ENCODE measurements around the gene AMOTL2. TPM values are rescaled to one million over a fixed set of nuclear protein-coding genes. Genes with fewer than 3 reads are reported as not detected.
A peak's percentile ranks its signal among the peaks of the same experiment; 100 is the strongest.

The AMOTL2 gene
- total RNA-seq, 1 donor from 2014 or later: 174 TPM

GRCh38 chr3:134366928-134367811 is 7.1 kb downstream of the AMOTL2 start:
- no peak for DNase-seq (ENCODE audit: low spot score)

GRCh38 chr3:134366221-134366927 is 7.9 kb downstream of the AMOTL2 start:
- no peak for DNase-seq (ENCODE audit: low spot score)

GRCh38 chr3:134365766-134366065 is 8.5 kb downstream of the AMOTL2 start:
- no peak for DNase-seq (ENCODE audit: low spot score)

- DNase-seq (ENCODE audit: low spot score): no peak
Observed at GRCh38 chr3:134364936-134365765, 9.1 kb downstream of the AMOTL2 start.

GRCh38 chr3:134364061-134364935 is 9.9 kb downstream of the AMOTL2 start:
- DNase-seq (ENCODE audit: low spot score): peak; percentile 98

GRCh38 chr3:134363381-134363755 is 10.9 kb downstream of the AMOTL2 start:
- DNase-seq (ENCODE audit: low spot score): no peak

GRCh38 chr3:134362670-134363380 is 11.4 kb downstream of the AMOTL2 start:
- no peak for DNase-seq (ENCODE audit: low spot score)

- no peak for DNase-seq (ENCODE audit: low spot score)
Observed at GRCh38 chr3:134362221-134362620, 12.0 kb downstream of the AMOTL2 start.

- DNase-seq (ENCODE audit: low spot score): no peak
Observed at GRCh38 chr3:134361162-134361835, 12.9 kb downstream of the AMOTL2 start.

GRCh38 chr3:134360046-134360445 is 14.2 kb downstream of the AMOTL2 start:
- DNase-seq (ENCODE audit: low spot score): no peak

GRCh38 chr3:134359121-134360010 is 14.9 kb downstream of the AMOTL2 start:
- no peak for DNase-seq (ENCODE audit: low spot score)

- DNase-seq (ENCODE audit: low spot score): peak; percentile 98
Observed at GRCh38 chr3:134357914-134358811, 16.1 kb downstream of the AMOTL2 start.

- DNase-seq (ENCODE audit: low spot score): no peak
Observed at GRCh38 chr3:134357261-134357913, 16.9 kb downstream of the AMOTL2 start.

GRCh38 chr3:134356411-134357040 is 17.7 kb downstream of the AMOTL2 start:
- no peak for DNase-seq (ENCODE audit: low spot score)

GRCh38 chr3:134355416-134355815 is 18.8 kb downstream of the AMOTL2 start:
- DNase-seq (ENCODE audit: low spot score): no peak

GRCh38 chr3:134354612-134355251 is 19.5 kb downstream of the AMOTL2 start:
- no peak for DNase-seq (ENCODE audit: low spot score)

All from umbilical cord (tissue), 2 donors.